H9 (cell line): ENCODE results near the gene PRCD. TPM values are rescaled to one million over a fixed set of nuclear protein-coding genes. Genes with fewer than 3 reads are reported as not detected.

Experiments
- DNase-seq: peaks from one replicate; pipeline ENCODE4 v3.0.0-alpha.2; 2017
- H2AFZ ChIP-seq: one replicate; pipeline ENCODE4 v1.6.1; 2013; ENCODE audit warnings: mild to moderate bottlenecking, low read length, control low read depth, moderate library complexity
- H2AK5ac ChIP-seq: 2 replicates; pipeline ENCODE4 v1.6.1; 2013; ENCODE audit warnings: low read length, control low read depth, mixed read lengths; ENCODE audit not compliant: insufficient read length
- H2BK120ac ChIP-seq: one replicate; pipeline ENCODE4 v1.6.1; 2013; ENCODE audit warnings: low read depth, mild to moderate bottlenecking, low read length, control low read depth, inconsistent platforms; ENCODE audit not compliant: poor library complexity, severe bottlenecking
- H2BK12ac ChIP-seq: 2 replicates; pipeline ENCODE4 v1.6.1; 2013; ENCODE audit warnings: low read length, control low read depth, mixed read lengths, low read depth; ENCODE audit not compliant: insufficient read length
- H2BK15ac ChIP-seq: 2 replicates; pipeline ENCODE4 v1.6.1; 2013; ENCODE audit warnings: low read depth, low read length, control low read depth
- H2BK20ac ChIP-seq: one replicate; pipeline ENCODE4 v1.6.1; 2013; ENCODE audit warnings: low read depth, mild to moderate bottlenecking, low read length, control low read depth, inconsistent platforms; ENCODE audit not compliant: poor library complexity, severe bottlenecking
- H2BK5ac ChIP-seq: 2 replicates; pipeline ENCODE4 v1.6.1; 2013; ENCODE audit warnings: low read length, control low read depth, mixed read lengths; ENCODE audit not compliant: insufficient read length
- H3K14ac ChIP-seq: 2 replicates; pipeline ENCODE4 v1.6.1; 2013; ENCODE audit warnings: low read length, control low read depth; ENCODE audit not compliant: insufficient read depth
- H3K18ac ChIP-seq: 2 replicates; pipeline ENCODE4 v1.6.1; 2013; ENCODE audit warnings: low read depth, mild to moderate bottlenecking, mixed read lengths, low read length, control low read depth; ENCODE audit not compliant: insufficient read length
- H3K23ac ChIP-seq: 2 replicates; pipeline ENCODE4 v1.6.1; 2013; ENCODE audit warnings: low read length, control low read depth, mixed read lengths, low read depth; ENCODE audit not compliant: insufficient read length
- H3K23me2 ChIP-seq: 2 replicates; pipeline ENCODE4 v1.6.1; 2013; ENCODE audit warnings: low read depth, mild to moderate bottlenecking, mixed read lengths, low read length, control low read depth; ENCODE audit not compliant: insufficient read length, poor library complexity, severe bottlenecking
- H3K27ac ChIP-seq: 2 replicates; pipeline ENCODE4 v1.5.1; 2013; ENCODE audit warnings: low read length, control low read depth, mixed read lengths, low read depth; ENCODE audit not compliant: insufficient read length
- H3K27me3 ChIP-seq: 2 replicates; pipeline ENCODE4 v1.6.1; 2013; ENCODE audit warnings: low read length, control low read depth, inconsistent platforms; ENCODE audit not compliant: insufficient read depth
- H3K4ac ChIP-seq: 2 replicates; pipeline ENCODE4 v1.6.1; 2013; ENCODE audit warnings: low read depth, mild to moderate bottlenecking, control low read depth, inconsistent platforms, low read length, moderate library complexity
- H3K4me1 ChIP-seq: 2 replicates; pipeline ENCODE4 v1.6.1; 2013; ENCODE audit warnings: low read length, control low read depth, inconsistent platforms; ENCODE audit not compliant: insufficient read depth
- H3K4me2 ChIP-seq: 2 replicates; pipeline ENCODE4 v1.6.1; 2013; ENCODE audit warnings: low read length, control low read depth, mixed read lengths; ENCODE audit not compliant: insufficient read length, insufficient read depth
- H3K56ac ChIP-seq: 2 replicates; pipeline ENCODE4 v1.6.1; 2013; ENCODE audit warnings: low read depth, mild to moderate bottlenecking, mixed read lengths, low read length, control low read depth; ENCODE audit not compliant: insufficient read length
- H3K79me1 ChIP-seq: 2 replicates; pipeline ENCODE4 v1.6.1; 2013; ENCODE audit warnings: low read depth, mild to moderate bottlenecking, moderate library complexity, low read length, control low read depth, inconsistent platforms; ENCODE audit not compliant: insufficient read depth, poor library complexity, severe bottlenecking
- H3K79me2 ChIP-seq: 2 replicates; pipeline ENCODE4 v1.6.1; 2013; ENCODE audit warnings: low read length, control low read depth, inconsistent platforms; ENCODE audit not compliant: insufficient read depth
- H3K9ac ChIP-seq: 2 replicates; pipeline ENCODE4 v1.6.1; 2013; ENCODE audit warnings: low read length, control low read depth, mixed read lengths; ENCODE audit not compliant: insufficient read length; ENCODE audit errors: extremely low read depth
- H3K9me3 ChIP-seq: one replicate; pipeline ENCODE4 v1.6.1; 2013; ENCODE audit warnings: low read depth, low read length, inconsistent platforms; ENCODE audit not compliant: control insufficient read depth
- H3T11ph ChIP-seq: one replicate; pipeline ENCODE4 v1.6.1; 2013; ENCODE audit warnings: mild to moderate bottlenecking, low read length, control low read depth, inconsistent platforms
- H4K20me1 ChIP-seq: one replicate; pipeline ENCODE4 v1.6.1; 2013; ENCODE audit not compliant: control insufficient read depth, insufficient read length, insufficient read depth
- H4K5ac ChIP-seq: 2 replicates; pipeline ENCODE4 v1.6.1; 2013; ENCODE audit warnings: low read depth, mild to moderate bottlenecking, mixed read lengths, low read length, control low read depth; ENCODE audit not compliant: insufficient read length
- H4K8ac ChIP-seq: replicated peaks from 2 replicates; pipeline ENCODE4 v1.6.1; 2013; ENCODE audit warnings: low read length, control low read depth, mixed read lengths, low read depth; ENCODE audit not compliant: insufficient read length
- H4K91ac ChIP-seq: 2 replicates; pipeline ENCODE4 v1.6.1; 2013; ENCODE audit warnings: low read depth, mild to moderate bottlenecking, moderate library complexity, mixed read lengths, low read length, control low read depth; ENCODE audit not compliant: insufficient read length
- H3K27ac Mint-ChIP-seq, 3 experiments: 2 replicates in 2 of 3; 3 replicates in 1 of 3; pipeline ENCODE4 v1.8.0; 2020 to 2021; ENCODE audit warnings: mixed read lengths in 3 of 3, mild to moderate bottlenecking in 1 of 3, moderate library complexity in 1 of 3
- H3K27me3 Mint-ChIP-seq: 2 replicates; pipeline ENCODE4 v1.8.0; 2021; ENCODE audit warnings: low read depth, mild to moderate bottlenecking, moderate library complexity, mixed read lengths
- H3K36me3 Mint-ChIP-seq, 3 experiments: 2 replicates in 2 of 3; 3 replicates in 1 of 3; pipeline ENCODE4 v1.8.0; 2020 to 2021; ENCODE audit warnings: low read depth in 3 of 3, mixed read lengths in 3 of 3; ENCODE audit not compliant: insufficient read depth in 1 of 3
- H3K4me1 Mint-ChIP-seq, 2 experiments: 2 replicates each; pipeline ENCODE4 v1.8.0; 2020; ENCODE audit warnings: mixed read lengths in 2 of 2
- H3K4me3 Mint-ChIP-seq, 2 experiments: 2 replicates in 1 of 2; 3 replicates in 1 of 2; pipeline ENCODE4 v1.8.0; 2020 to 2021; ENCODE audit warnings: mild to moderate bottlenecking in 2 of 2, mixed read lengths in 2 of 2, moderate library complexity in 1 of 2
- H3K9me3 Mint-ChIP-seq, 2 experiments: 2 replicates in 1 of 2; 3 replicates in 1 of 2; pipeline ENCODE4 v1.8.0; 2020; ENCODE audit warnings: mild to moderate bottlenecking in 2 of 2, mixed read lengths in 2 of 2, moderate library complexity in 1 of 2
- CTCF ChIP-seq: fragments of 200-600 bp; sonication (generic); conservative IDR thresholded peaks from 3 replicates; pipeline ENCODE4 v1.8.0; 2021; ENCODE audit warnings: antibody characterized with exemption, mild to moderate bottlenecking
- WGBS: extraction: QIAGEN DNeasy Blood & Tissue Kit; methylation state at CpG from one replicate; pipeline ENCODE4 v1.1.7; 2013; ENCODE audit warnings: missing lambda C conversion rate, low lambda C conversion rate, mixed read lengths; ENCODE audit not compliant: insufficient read length; ENCODE audit errors: extremely low coverage; 5-methylcytosine and 5-hydroxymethylcytosine counted together
- total RNA-seq: library from RNA; stranded (reverse); gene quantifications from 2 replicates; pipeline ENCODE4 v1.2.1, GENCODE V29; 2021

PRCD gene
- total RNA-seq, 1 experiment from 2014 or later = 0.46 TPM

GRCh38 chr17:76529224-76530094 is 10.4 kb upstream of the PRCD start:
- H3K27me3 Mint-ChIP-seq = peaks cover 24% of the 10 kb centered on the region
- H3K36me3 Mint-ChIP-seq = no peaks in the 10 kb centered on the region
- Histone ChIP-seq H4K91ac (no peak overlapping the region), H3T11ph (no peak overlapping the region), H2AK5ac (no peak overlapping the region), H4K5ac (no peak overlapping the region), H3K9me3 (no peaks in the 10 kb centered on the region), H2BK12ac (no peak overlapping the region), H2AFZ (no peak overlapping the region), H3K23ac (no peak overlapping the region), H3K56ac (no peak overlapping the region), H3K14ac (no peak overlapping the region), H4K20me1 (peaks cover 2% of the 10 kb centered on the region), H3K4ac (no peak overlapping the region), H2BK120ac (no peak overlapping the region), H3K4me1 (peaks cover 4% of the 10 kb centered on the region; the same call in 1 of the 2 replicates), H3K27ac (no peak overlapping the region), H3K79me1 (no peaks in the 10 kb centered on the region), H3K9ac (no peak overlapping the region), H4K8ac (no peak overlapping the region), H2BK20ac (no peak overlapping the region), H3K23me2 (no peaks in the 10 kb centered on the region), H3K27me3 (no peaks in the 10 kb centered on the region), H3K79me2 (no peaks in the 10 kb centered on the region), H3K18ac (no peak overlapping the region), H2BK15ac (no peak overlapping the region), H2BK5ac (no peak overlapping the region), H3K4me2 (no peak overlapping the region)
- no peaks in the 10 kb centered on the region; a peak in 1 of 5 replicates for H3K9me3 Mint-ChIP-seq
- no peak for TF ChIP-seq CTCF
- H3K27ac Mint-ChIP-seq = no peak overlapping the region; a peak in 1 of 7 replicates
- DNase-seq = no peak
- WGBS = no CpG with 5 or more reads among the region's 20 CpGs
- peaks cover 20 to 34% of the 10 kb centered on the region in 2 experiments for H3K4me1 Mint-ChIP-seq
- no peak overlapping the region for H3K4me3 Mint-ChIP-seq
